ENCODE measurements around the gene CTIF. TPM values are rescaled to one million over a fixed set of nuclear protein-coding genes. Genes with fewer than 3 reads are reported as not detected.

Gene CTIF
- total RNA-seq, 3 donors from 2014 or later = 13.2 to 50.3 (median 19.6) TPM

GRCh38 chr18:48743886-48744285 is 205.1 kb downstream of the CTIF start:
- H3K36me3 ChIP-seq (ENCODE audit: low read depth) = no peaks in the 10 kb centered on the region
- no peaks in the 10 kb centered on the region for H3K9me3 ChIP-seq
- no peak for DNase-seq
- no peak overlapping the region for H3K4me3 ChIP-seq
- TF ChIP-seq CTCF (IDR thresholded peaks at IDR 0.05) = no peak
- H3K4me1 ChIP-seq (ENCODE audit: low read depth) = no peaks in the 10 kb centered on the region
- intact Hi-C loops (cut with DNase I, micrococcal nuclease) = no loop called here
- ATAC-seq = no peak

DNA sequence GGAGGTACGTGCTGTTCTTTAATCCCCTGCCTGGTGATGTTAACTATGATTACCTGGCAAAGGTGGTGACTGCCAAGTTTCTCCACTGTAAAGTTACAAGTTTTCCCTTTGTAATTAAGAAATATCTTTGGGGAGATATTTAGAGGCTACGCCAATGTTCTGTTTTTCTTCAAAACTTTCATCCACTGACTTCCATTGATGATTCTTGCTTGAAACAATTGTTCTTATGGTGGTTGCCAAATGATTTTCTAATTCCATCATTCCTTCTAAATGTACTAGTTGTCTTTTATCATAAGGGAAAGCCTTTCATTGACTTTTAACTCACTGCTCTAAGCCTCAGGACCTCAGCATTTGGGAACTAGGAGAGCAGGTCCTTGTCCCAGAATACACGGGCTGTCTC is 206.5 kb downstream of the CTIF start:
- Histone ChIP-seq H3K4me3 (no peak overlapping the region), H3K4me1 (ENCODE audit: low read depth) (no peaks in the 10 kb centered on the region), H3K9me3 (no peaks in the 10 kb centered on the region), H3K36me3 (ENCODE audit: low read depth) (no peaks in the 10 kb centered on the region)
- intact Hi-C loops (cut with DNase I, micrococcal nuclease) = no loop called here
- DNase-seq = no peak
- no peak for ATAC-seq
- TF ChIP-seq CTCF (IDR thresholded peaks at IDR 0.05) = no peak

- no peak for DNase-seq
- H3K9me3 ChIP-seq = no peaks in the 10 kb centered on the region
- intact Hi-C loops (cut with DNase I, micrococcal nuclease) = no loop called here
- no peaks in the 10 kb centered on the region for H3K36me3 ChIP-seq (ENCODE audit: low read depth)
- peak; percentile 15 for ATAC-seq
- no peak overlapping the region for H3K4me3 ChIP-seq
- no peaks in the 10 kb centered on the region for H3K4me1 ChIP-seq (ENCODE audit: low read depth)
- TF ChIP-seq CTCF (IDR thresholded peaks at IDR 0.05) = no peak
These were observed 210.9 kb downstream of the CTIF start for GRCh38 chr18:48749768-48750167.

- Histone ChIP-seq H3K4me1 (ENCODE audit: low read depth) (no peaks in the 10 kb centered on the region), H3K36me3 (ENCODE audit: low read depth) (no peaks in the 10 kb centered on the region), H3K9me3 (no peaks in the 10 kb centered on the region), H3K4me3 (no peak overlapping the region)
- intact Hi-C loops (cut with DNase I, micrococcal nuclease) = no loop called here
- no peak for DNase-seq
- no peak for TF ChIP-seq CTCF (IDR thresholded peaks at IDR 0.05)
- peak; percentile 7 for ATAC-seq
These were observed 211.8 kb downstream of the CTIF start for GRCh38 chr18:48750485-48751175.

DNA sequence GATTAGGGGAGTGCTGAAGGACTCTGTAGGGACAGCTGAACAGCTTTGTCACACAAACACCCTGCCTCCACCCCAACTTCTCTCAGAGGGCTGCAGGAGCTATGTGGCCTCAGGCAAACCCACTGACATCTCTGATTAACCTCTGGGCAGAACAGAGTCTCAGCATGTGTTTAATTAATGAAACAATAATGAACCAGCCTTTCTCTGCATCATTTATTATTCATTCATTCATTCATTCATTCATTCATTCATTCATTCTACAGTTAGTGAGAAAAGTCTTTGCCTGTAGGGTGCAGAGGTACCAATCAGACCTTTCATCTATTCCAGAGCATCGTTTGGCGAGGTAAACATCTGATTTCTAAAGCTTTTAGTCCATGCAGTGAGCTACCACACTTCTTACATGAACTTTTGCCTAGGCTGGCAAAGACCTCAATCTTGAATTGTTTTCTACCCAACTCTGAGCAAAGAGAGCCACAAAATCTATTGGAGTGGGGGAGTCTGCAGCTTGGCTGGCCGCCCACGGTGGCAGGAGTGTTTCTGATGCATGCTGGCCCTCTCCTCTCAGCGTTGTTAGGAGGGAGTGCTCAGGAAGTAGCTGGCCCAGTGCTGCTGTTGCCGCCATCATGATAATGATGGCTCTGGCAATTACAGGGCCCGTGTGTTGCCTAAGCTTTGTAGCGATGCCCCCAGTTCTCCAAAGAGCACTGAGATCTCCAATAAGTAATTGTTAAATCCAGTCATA is 213.1 kb downstream of the CTIF start:
- ATAC-seq (no peak), DNase-seq (no peak)
- TF ChIP-seq CTCF (IDR thresholded peaks at IDR 0.05) = no peak
- intact Hi-C loops (cut with DNase I, micrococcal nuclease) = no loop called here
- Histone ChIP-seq H3K36me3 (ENCODE audit: low read depth) (no peaks in the 10 kb centered on the region), H3K4me1 (ENCODE audit: low read depth) (no peaks in the 10 kb centered on the region), H3K9me3 (no peaks in the 10 kb centered on the region), H3K4me3 (no peak overlapping the region)

Measured in mucosa of descending colon (tissue), 3 donors.